OCI-LY3 (cell line): ENCODE measurements around the gene NSD1.

ENCODE experiments used
- H2AFZ ChIP-seq: fragments of 200-600, 300-600 bp; shearing (Covaris generic); 2 replicates; pipeline ENCODE4 v1.6.0; 2014; ENCODE audit warnings: antibody characterized with exemption, low read depth, low read length
- H3K27ac ChIP-seq: fragments of 200-600, 300-600 bp; sonication (generic); 2 replicates; pipeline ENCODE4 v1.5.1; 2014; ENCODE audit warnings: mild to moderate bottlenecking, low read length, moderate library complexity, mixed read lengths
- H3K27me3 ChIP-seq: fragments of 200-600, 300-600 bp; sonication (generic); 2 replicates; pipeline ENCODE4 v1.6.1; 2014; ENCODE audit warnings: low read depth, low read length, mixed read lengths
- H3K36me3 ChIP-seq: fragments of 200-600, 300-600 bp; sonication (generic); replicated peaks from 2 replicates; pipeline ENCODE3; 2014; ENCODE audit warnings: low read depth, low read length, mixed read lengths
- H3K4me1 ChIP-seq: fragments of 300-600, 200-600 bp; sonication (generic); 2 replicates; pipeline ENCODE4 v1.6.1; 2014; ENCODE audit warnings: low read length, mixed read lengths
- H3K4me2 ChIP-seq: fragments of 200-600, 300-600 bp; sonication (generic); 2 replicates; pipeline ENCODE4 v1.6.1; 2014; ENCODE audit warnings: low read length, mixed read lengths
- H3K4me3 ChIP-seq: fragments of 300-600, 200-600 bp; sonication (generic); 2 replicates; pipeline ENCODE4 v1.5.1; 2014; ENCODE audit warnings: antibody characterized with exemption, mild to moderate bottlenecking, low read length, moderate library complexity
- H3K79me2 ChIP-seq: fragments of 300-600, 200-600 bp; shearing (Covaris generic); 2 replicates; pipeline ENCODE4 v1.6.1; 2014; ENCODE audit warnings: mild to moderate bottlenecking, low read length, mixed read lengths
- H3K9ac ChIP-seq: fragments of 300-600, 200-600 bp; shearing (Covaris generic); 2 replicates; pipeline ENCODE4 v1.6.0; 2014; ENCODE audit warnings: mild to moderate bottlenecking, low read length, moderate library complexity
- H3K9me3 ChIP-seq: fragments of 200-600, 300-600 bp; shearing (Covaris generic); 2 replicates; pipeline ENCODE4 v1.6.1; 2014; ENCODE audit warnings: low read length, mixed read lengths; ENCODE audit not compliant: insufficient read depth
- H4K20me1 ChIP-seq: fragments of 200-600, 300-600 bp; sonication (generic); 2 replicates; pipeline ENCODE4 v1.6.1; 2016; ENCODE audit warnings: low read length, mixed read lengths; ENCODE audit not compliant: insufficient read depth
- EZH2phosphoT487 ChIP-seq: fragments of 200-600 bp; shearing (Covaris generic); IDR thresholded peaks from 2 replicates; pipeline ENCODE4 v1.6.1; 2018; ENCODE audit warnings: antibody characterized with exemption, mixed run types, low read depth
- TF ChIP-seq, protein P1 (sequence below): fragments of 200-600, 300-600 bp; sonication (generic); IDR thresholded peaks from 2 replicates; pipeline ENCODE4 v1.5.1; 2014; ENCODE audit warnings: antibody characterized with exemption, low read length, low read depth

Gene NSD1

DNA sequence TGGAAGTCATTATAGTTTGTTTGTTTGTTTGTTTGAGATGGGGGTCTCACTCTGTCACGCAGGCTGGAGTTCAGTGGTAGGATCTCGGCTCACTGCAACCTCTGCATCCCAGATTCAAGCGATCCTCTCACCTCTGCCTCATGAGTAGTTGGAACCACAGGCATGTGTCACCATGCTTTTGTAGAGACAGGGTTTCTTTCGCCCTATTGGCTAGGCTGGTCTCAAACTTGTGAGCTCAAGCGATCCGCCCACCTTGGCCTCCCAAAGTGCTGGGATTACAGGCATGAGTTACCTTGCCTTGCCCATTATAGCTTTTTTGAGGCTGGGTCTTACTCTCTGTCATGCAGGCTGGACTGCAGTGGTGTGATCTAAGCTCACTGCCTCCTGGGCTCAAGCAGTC, 28.8 kb downstream of the NSD1 start:
- Histone ChIP-seq H3K4me3 (no peak overlapping the region), H2AFZ (no peak overlapping the region), H3K27ac (no peak overlapping the region), H3K36me3 (peaks cover 14% of the 10 kb centered on the region), H4K20me1 (peaks cover 13% of the 10 kb centered on the region), H3K79me2 (peaks cover 94% of the 10 kb centered on the region), H3K9ac (no peak overlapping the region), H3K27me3 (no peaks in the 10 kb centered on the region), H3K4me2 (no peak overlapping the region), H3K4me1 (peaks cover 18% of the 10 kb centered on the region), H3K9me3 (no peaks in the 10 kb centered on the region)
- no peak for TF ChIP-seq EZH2phosphoT487
- TF ChIP-seq, protein P1, sequence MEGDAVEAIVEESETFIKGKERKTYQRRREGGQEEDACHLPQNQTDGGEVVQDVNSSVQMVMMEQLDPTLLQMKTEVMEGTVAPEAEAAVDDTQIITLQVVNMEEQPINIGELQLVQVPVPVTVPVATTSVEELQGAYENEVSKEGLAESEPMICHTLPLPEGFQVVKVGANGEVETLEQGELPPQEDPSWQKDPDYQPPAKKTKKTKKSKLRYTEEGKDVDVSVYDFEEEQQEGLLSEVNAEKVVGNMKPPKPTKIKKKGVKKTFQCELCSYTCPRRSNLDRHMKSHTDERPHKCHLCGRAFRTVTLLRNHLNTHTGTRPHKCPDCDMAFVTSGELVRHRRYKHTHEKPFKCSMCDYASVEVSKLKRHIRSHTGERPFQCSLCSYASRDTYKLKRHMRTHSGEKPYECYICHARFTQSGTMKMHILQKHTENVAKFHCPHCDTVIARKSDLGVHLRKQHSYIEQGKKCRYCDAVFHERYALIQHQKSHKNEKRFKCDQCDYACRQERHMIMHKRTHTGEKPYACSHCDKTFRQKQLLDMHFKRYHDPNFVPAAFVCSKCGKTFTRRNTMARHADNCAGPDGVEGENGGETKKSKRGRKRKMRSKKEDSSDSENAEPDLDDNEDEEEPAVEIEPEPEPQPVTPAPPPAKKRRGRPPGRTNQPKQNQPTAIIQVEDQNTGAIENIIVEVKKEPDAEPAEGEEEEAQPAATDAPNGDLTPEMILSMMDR: no peak

DNA sequence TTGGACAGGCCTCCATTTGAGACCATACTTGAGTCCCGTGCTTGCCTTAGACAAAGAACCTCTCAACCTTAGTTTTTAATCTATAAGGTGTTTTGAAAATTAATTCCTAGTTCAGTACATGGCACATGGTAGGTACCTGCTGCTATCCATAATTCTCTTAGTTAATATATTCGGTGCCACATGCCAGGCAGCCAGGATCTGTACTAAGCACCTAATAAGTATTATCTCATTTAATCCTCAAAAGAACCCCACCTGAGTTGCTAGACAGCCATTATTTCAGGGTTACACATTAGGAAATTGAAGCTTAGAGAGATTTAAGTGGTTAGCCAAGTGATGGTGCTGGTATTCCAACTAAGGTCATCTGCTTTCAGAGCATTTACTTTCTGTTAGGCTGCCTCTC, 29.9 kb downstream of the NSD1 start:
- Histone ChIP-seq H3K36me3 (peaks cover 16% of the 10 kb centered on the region), H4K20me1 (peaks cover 17% of the 10 kb centered on the region), H2AFZ (no peak overlapping the region), H3K27me3 (no peaks in the 10 kb centered on the region), H3K4me2 (no peak overlapping the region), H3K4me1 (peaks cover 9% of the 10 kb centered on the region), H3K79me2 (peaks cover 96% of the 10 kb centered on the region), H3K27ac (no peak overlapping the region), H3K9ac (no peak overlapping the region), H3K4me3 (no peak overlapping the region), H3K9me3 (no peaks in the 10 kb centered on the region)
- TF ChIP-seq, protein P1: no peak
- no peak for TF ChIP-seq EZH2phosphoT487

DNA sequence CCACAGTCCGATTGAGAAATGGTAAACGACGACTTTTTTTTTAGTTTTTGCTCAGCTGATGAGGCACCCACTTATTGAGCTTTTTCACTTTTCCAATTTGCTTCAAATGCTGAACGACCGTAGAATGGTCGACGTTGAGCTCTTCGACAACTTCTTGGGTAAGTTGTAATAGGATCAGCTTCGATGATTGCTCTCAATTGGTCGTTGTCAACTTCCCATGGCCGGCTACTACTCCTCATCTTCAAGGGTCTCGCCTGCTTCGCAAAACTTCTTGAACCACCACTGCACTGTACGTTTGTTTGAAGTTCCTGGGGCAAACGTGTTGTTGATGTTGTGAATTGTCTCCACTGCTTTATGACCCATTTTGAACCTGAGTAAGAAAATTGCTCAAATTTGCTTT, 35.7 kb downstream of the NSD1 start:
- H4K20me1 ChIP-seq: peaks cover 26% of the 10 kb centered on the region

DNA sequence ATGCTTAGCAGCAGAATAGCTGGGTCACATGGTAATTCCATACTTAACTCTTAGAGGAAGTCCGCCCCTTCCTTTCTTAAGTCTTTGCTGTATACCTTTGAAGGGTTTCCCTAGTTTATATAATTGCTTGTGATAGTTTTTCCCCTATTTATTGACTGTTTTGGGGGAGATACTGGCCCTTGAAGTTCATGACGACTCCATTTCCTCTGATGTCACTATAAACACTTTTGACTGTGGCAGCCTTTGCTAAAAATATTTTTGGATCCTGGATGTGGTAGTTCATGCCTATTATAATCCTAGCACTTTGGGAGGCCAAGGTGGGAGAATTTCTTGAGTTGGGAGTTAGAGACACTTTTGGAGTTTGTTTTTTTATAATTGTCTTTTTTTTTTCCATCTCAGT, 38.4 kb downstream of the NSD1 start:
- no peak overlapping the region for H3K27ac ChIP-seq

More for the DNA sequence above, 35.7 kb downstream of the NSD1 start:
- peaks cover 89% of the 10 kb centered on the region for H3K79me2 ChIP-seq
- no peaks in the 10 kb centered on the region for H3K9me3 ChIP-seq
- peaks cover 39% of the 10 kb centered on the region for H3K36me3 ChIP-seq
- H3K4me1 ChIP-seq: peaks cover 2% of the 10 kb centered on the region; the same call in 1 of the 2 replicates
- no peak overlapping the region for H3K4me3 ChIP-seq
- no peaks in the 10 kb centered on the region for H3K27me3 ChIP-seq
- no peak overlapping the region for H3K27ac ChIP-seq
- H2AFZ ChIP-seq: no peak overlapping the region
- no peak overlapping the region for H3K4me2 ChIP-seq
- TF ChIP-seq, protein P1: no peak
- no peak for TF ChIP-seq EZH2phosphoT487
- no peak overlapping the region for H3K9ac ChIP-seq

More for the DNA sequence above, 38.4 kb downstream of the NSD1 start:
- no peaks in the 10 kb centered on the region for H3K9me3 ChIP-seq
- H3K4me1 ChIP-seq: peaks cover 22% of the 10 kb centered on the region
- no peak overlapping the region for H3K9ac ChIP-seq
- H2AFZ ChIP-seq: no peak overlapping the region
- peaks cover 85% of the 10 kb centered on the region for H3K79me2 ChIP-seq
- TF ChIP-seq, protein P1: no peak
- no peak for TF ChIP-seq EZH2phosphoT487
- H4K20me1 ChIP-seq: peaks cover 37% of the 10 kb centered on the region
- H3K4me2 ChIP-seq: no peak overlapping the region
- H3K27me3 ChIP-seq: no peaks in the 10 kb centered on the region
- H3K36me3 ChIP-seq: peaks cover 26% of the 10 kb centered on the region
- H3K4me3 ChIP-seq: no peak overlapping the region
